GM12878 (cell line): ENCODE results near the gene CLASRP. TPM values are rescaled to one million over a fixed set of nuclear protein-coding genes. Genes with fewer than 3 reads are reported as not detected.

ENCODE experiments used
- ATAC-seq: fragments of 200-7000 bp; cut with Tn5 transposase; 3 replicates; pipeline ENCODE4 v1.9.1; 2020; ENCODE audit warnings: mild to moderate bottlenecking, moderate library complexity
- BruUV-seq: library from RNA; stranded (reverse); fragments of 400-500 nt; replicated peaks from 2 replicates; lab custom pipeline; 2021; lab: Mats Ljungman, UMichigan
- CTCF ChIA-PET: fragments of 300-600 bp; sonication (Branson Sonifier 250); formaldehyde crosslinking; extraction: SDS; loops from one replicate; lab custom pipeline; 2021; ENCODE audit warnings: inconsistent platforms; lab: Yijun Ruan, JAX
- POLR2A ChIA-PET: fragments of 350-600 bp; formaldehyde crosslinking; extraction: SDS; loops from one replicate; lab custom pipeline; 2021; ENCODE audit warnings: inconsistent platforms; lab: Charles Lee
- RAD21 ChIA-PET: fragments of 300-600 bp; sonication (Branson Sonifier 250); formaldehyde crosslinking; loops from one replicate; lab custom pipeline; 2023; ENCODE audit warnings: antibody characterized with exemption; ENCODE audit not compliant: unreplicated experiment; lab: Charles Lee
- SMC1A ChIA-PET: fragments of 300-600 bp; sonication (Branson Sonifier 250); formaldehyde crosslinking; loops from one replicate; lab custom pipeline; 2023; ENCODE audit not compliant: unreplicated experiment, uncharacterized antibody; lab: Charles Lee
- DNase-seq: peaks from one replicate; pipeline ENCODE4 v3.0.0-alpha.2; 2011; ENCODE audit warnings: low read depth, low spot score
- FAIRE-seq: peaks from 3 replicates; lab custom pipeline; 2011; peaks lifted over from hg19 to GRCh38; lab: Jason Lieb, UNC
- H2AFZ ChIP-seq: 2 replicates; pipeline ENCODE4 v1.6.0; 2011; ENCODE audit warnings: low read depth, low read length, control low read depth; ENCODE audit not compliant: control insufficient read depth
- H3K27ac ChIP-seq: 2 replicates; pipeline ENCODE4 v1.5.1; 2011; ENCODE audit warnings: control low read depth; ENCODE audit not compliant: control insufficient read depth, insufficient read depth
- H3K27me3 ChIP-seq, 2 experiments: replicated peaks in 1 of 2; 2 replicates each; pipeline versions ENCODE4 v1.6.0 to v1.6.1; 2011; ENCODE audit warnings: low read length in 1 of 2; ENCODE audit not compliant: control insufficient read depth in 2 of 2, insufficient read depth in 2 of 2
- H3K36me3 ChIP-seq, 2 experiments: 2 replicates each; pipeline ENCODE4 v1.5.1; 2011; ENCODE audit warnings: low read length in 1 of 2; ENCODE audit not compliant: control insufficient read depth in 2 of 2, insufficient read depth in 2 of 2
- H3K4me1 ChIP-seq: 2 replicates; pipeline ENCODE4 v1.6.1; 2011; ENCODE audit warnings: mild to moderate bottlenecking, low read length, moderate library complexity, mixed read lengths; ENCODE audit not compliant: control insufficient read depth, insufficient read depth
- H3K4me2 ChIP-seq: 2 replicates; pipeline ENCODE4 v1.6.0; 2011; ENCODE audit warnings: control low read depth; ENCODE audit not compliant: control insufficient read depth, insufficient read depth
- H3K4me3 ChIP-seq: fragments of 200-600 bp; sonication (generic); 2 replicates; pipeline ENCODE4 v1.5.1; 2016
- H3K79me2 ChIP-seq: 2 replicates; pipeline ENCODE4 v1.6.0; 2011; ENCODE audit warnings: low read length; ENCODE audit not compliant: control insufficient read depth, insufficient read depth
- H3K9ac ChIP-seq: 2 replicates; pipeline ENCODE4 v1.8.0; 2011; ENCODE audit warnings: low read length, control low read depth, mixed read lengths; ENCODE audit not compliant: control insufficient read depth, insufficient read depth
- H3K9me3 ChIP-seq: replicated peaks from 3 replicates; pipeline ENCODE4 v1.5.1; 2011; ENCODE audit warnings: mild to moderate bottlenecking, low read length; ENCODE audit not compliant: control insufficient read depth, insufficient read depth
- H4K20me1 ChIP-seq: 2 replicates; pipeline ENCODE4 v1.6.0; 2011; ENCODE audit not compliant: control insufficient read depth, insufficient read depth
- ATF7 ChIP-seq: fragments of 450-650 bp; IDR thresholded peaks from 2 replicates; pipeline ENCODE4 v1.6.1; 2016; ENCODE audit warnings: low read depth, mild to moderate bottlenecking
- BACH1 ChIP-seq: fragments of 450-650 bp; IDR thresholded peaks from 2 replicates; pipeline ENCODE4 v1.6.1; 2017; ENCODE audit warnings: mild to moderate bottlenecking, borderline replicate concordance
- EGR1 ChIP-seq, 2 experiments: IDR thresholded peaks; 1 replicate in 1 of 2; 2 replicates in 1 of 2; pipeline ENCODE4 v1.6.1; 2011 to 2012; ENCODE audit warnings: low read depth in 2 of 2, low read length in 2 of 2, borderline replicate concordance in 1 of 2, mild to moderate bottlenecking in 1 of 2, moderate library complexity in 1 of 2
- FOXK2 ChIP-seq: fragments of 450-650 bp; IDR thresholded peaks from 2 replicates; pipeline ENCODE4 v1.6.1; 2017; ENCODE audit warnings: mild to moderate bottlenecking, moderate library complexity
- GATAD2B ChIP-seq: fragments of 450-650 bp; conservative IDR thresholded peaks from 2 replicates; pipeline ENCODE4 v1.6.1; 2017; ENCODE audit warnings: low read depth, mild to moderate bottlenecking, moderate library complexity
- IKZF2 ChIP-seq, 2 experiments: fragments of 450-650 bp; IDR thresholded peaks; 2 replicates each; pipeline ENCODE4 v1.6.1; 2017; ENCODE audit warnings: mild to moderate bottlenecking in 2 of 2, moderate library complexity in 2 of 2
- LARP7 ChIP-seq: fragments of 450-650 bp; IDR thresholded peaks from 2 replicates; pipeline ENCODE4 v1.6.1; 2017; ENCODE audit warnings: mild to moderate bottlenecking
- NFIC ChIP-seq: IDR thresholded peaks from 2 replicates; pipeline ENCODE4 v1.6.1; 2012; ENCODE audit warnings: low read depth, mild to moderate bottlenecking, inconsistent platforms, low read length, moderate library complexity
- POLR2A ChIP-seq: IDR thresholded peaks from 2 replicates; pipeline ENCODE4 v1.6.1; 2011; ENCODE audit warnings: low read depth, mild to moderate bottlenecking, low read length
- RUNX3 ChIP-seq: IDR thresholded peaks from 2 replicates; pipeline ENCODE4 v1.6.1; 2012; ENCODE audit warnings: low read length, inconsistent platforms
- SP1 ChIP-seq: IDR thresholded peaks from one replicate; pipeline ENCODE4 v1.6.1; 2011; ENCODE audit warnings: low read depth, low read length
- TCF3 ChIP-seq: IDR thresholded peaks from 2 replicates; pipeline ENCODE4 v1.6.1; 2012; ENCODE audit warnings: low read depth, mild to moderate bottlenecking, low read length, borderline replicate concordance; ENCODE audit not compliant: insufficient read depth
- YY1 ChIP-seq: IDR thresholded peaks from 2 replicates; pipeline ENCODE4 v1.6.1; 2011; ENCODE audit warnings: low read depth, mild to moderate bottlenecking, low read length
- ZNF217 ChIP-seq: fragments of 450-650 bp; IDR thresholded peaks from 2 replicates; pipeline ENCODE4 v1.6.1; 2017; ENCODE audit warnings: antibody characterized with exemption, mild to moderate bottlenecking
- ZNF622 ChIP-seq: fragments of 450-650 bp; IDR thresholded peaks from 2 replicates; pipeline ENCODE4 v1.6.1; 2017; ENCODE audit warnings: mild to moderate bottlenecking, inconsistent platforms
- WGBS: methylation state at CpG from one replicate; pipeline ENCODE4 v1.1.6; 2016; ENCODE audit warnings: low lambda C conversion rate; ENCODE audit not compliant: insufficient replicate concordance, insufficient coverage; ENCODE audit errors: missing lambda C conversion rate; 5-methylcytosine and 5-hydroxymethylcytosine counted together
- in situ Hi-C: fragments of 300-500 bp; cut with MboI; formaldehyde crosslinking; loops from 9 replicates; pipeline ENCODE4 v1.14.3; 2018; ENCODE audit warnings: mixed read lengths
- intact Hi-C: fragments of 100-400 bp; cut with micrococcal nuclease; formaldehyde crosslinking; loops from one replicate; pipeline ENCODE4 v1.14.2; 2022; ENCODE audit not compliant: unreplicated experiment
- polyA plus RNA-seq, 11 experiments: library from polyadenylated mRNA; depleted of rRNA in 4 of 11; unstranded in 6 of 11; stranded (reverse) in 5 of 11; fragments of >200 nt; fragmentation: Nextera tagmentation in 4 of 11; fragmentation: Illumina TruSeq in 1 of 11; extraction: Ambion mirVana in 4 of 11; extraction: Trizol in 1 of 11; gene quantifications; 1 replicate in 1 of 11; 2 replicates in 10 of 11; pipeline versions ENCODE4 v1.2.1 to v1.2.3, GENCODE V29; 2011 to 2016; ENCODE audit warnings: inconsistent platforms in 2 of 11, missing spikeins in 2 of 11, low read depth in 1 of 11
- total RNA-seq, 4 experiments: library from RNA; depleted of rRNA in 3 of 4; stranded (reverse); fragments of >200 nt in 3 of 4; fragmentation: Illumina TruSeq in 1 of 4; extraction: Trizol in 1 of 4; gene quantifications; 2 replicates each; pipeline versions ENCODE4 v1.2.1 to v1.2.3, GENCODE V29; 2013 to 2021
- TF ChIP-seq, protein P1 (sequence below): IDR thresholded peaks from 2 replicates; pipeline ENCODE4 v1.6.1; 2012; ENCODE audit warnings: low read depth, low read length, improper control_type of control experiment
- TF ChIP-seq, protein P2 (sequence below), 3 experiments: IDR thresholded peaks in 2 of 3; conservative IDR thresholded peaks in 1 of 3; 2 replicates each; pipeline ENCODE4 v1.5.1; 2011; ENCODE audit warnings: low read depth in 3 of 3, low read length in 3 of 3, mild to moderate bottlenecking in 3 of 3, control low read depth in 2 of 3, moderate library complexity in 2 of 3, inconsistent platforms in 1 of 3, mixed read lengths in 1 of 3; ENCODE audit not compliant: control insufficient read depth in 2 of 3, insufficient read depth in 1 of 3; ENCODE audit errors: extremely low read depth in 1 of 3
- TF ChIP-seq, protein P3 (sequence below): fragments of 450-650 bp; IDR thresholded peaks from 2 replicates; pipeline ENCODE4 v1.6.1; 2017; ENCODE audit warnings: borderline replicate concordance
- TF ChIP-seq, protein P4 (sequence below): IDR thresholded peaks from 2 replicates; pipeline ENCODE4 v1.6.1; 2011; ENCODE audit warnings: borderline replicate concordance, low read depth, mild to moderate bottlenecking, moderate library complexity, low read length; ENCODE audit not compliant: insufficient read depth, poor library complexity, severe bottlenecking

CLASRP gene
- total and polyA plus RNA-seq, 10 of the 15 experiments (the other 5 are each of a cell fraction or from before 2014, with no cell fraction given) = 0.68 to 75.8 (median 30.2) TPM

DNA sequence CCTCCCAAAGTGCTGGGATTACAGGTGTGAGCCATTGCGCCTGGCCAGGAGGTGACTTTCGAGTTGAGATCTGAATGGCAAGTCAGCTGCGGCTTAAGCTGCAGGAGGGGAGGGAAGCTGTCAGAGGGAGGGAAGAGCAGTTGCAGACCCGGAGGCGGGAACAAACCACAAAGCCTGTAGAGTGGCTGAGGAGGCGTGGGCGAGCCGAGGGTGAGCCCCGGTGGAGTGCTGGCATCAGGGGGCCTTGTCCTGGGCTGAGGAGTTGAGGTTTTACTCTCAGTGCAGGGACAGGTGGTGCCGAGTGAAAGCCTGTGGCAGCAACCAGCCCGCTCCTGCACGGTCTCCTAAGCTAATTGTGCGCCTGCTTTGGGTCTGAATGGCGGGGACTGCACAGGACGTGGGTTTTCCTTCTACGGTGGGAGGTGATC is 78.3 kb downstream of the CLASRP start:
- BruUV-seq = no TSS peak
- in situ Hi-C loops (no loop called here), intact Hi-C loops (no loop called here)
- Histone ChIP-seq H3K79me2 (peaks cover 70% of the 10 kb centered on the region), H3K4me2 (peak overlapping the region; percentile 81), H3K36me3 (peaks cover 0 to 3% of the 10 kb centered on the region in 2 experiments; a peak in 2 of 4 replicates), H4K20me1 (peaks cover 3% of the 10 kb centered on the region; the same call in 1 of the 2 replicates), H3K4me1 (peaks cover 80% of the 10 kb centered on the region), H3K4me3 (no peak overlapping the region), H3K9me3 (no peaks in the 10 kb centered on the region), H3K27me3 (no peaks in the 10 kb centered on the region), H3K27ac (peak overlapping the region; percentile 31), H3K9ac (no peak overlapping the region), H2AFZ (no peak overlapping the region)
- ChIA-PET SMC1A (interaction anchor here (1.3 to 2.3 kb wide), 3 partner anchors 20 to 43 kb away, joined by 4 to 7 read pairs (median 7); partner anchors contain the start of gene PPP1R37), RAD21 (interaction anchor here (0.7 to 2.2 kb wide), 4 partner anchors 9 to 61 kb away, joined by 3 to 12 read pairs (median 6); partner anchors contain the start of gene TRAPPC6A), POLR2A (interaction anchor here (1.0 to 2.9 kb wide), 5 partner anchors 12 to 467 kb away, joined by 3 to 18 read pairs (median 8); partner anchors contain the start of genes OPA3 and PPP1R37), CTCF (interaction anchor here (0.7 to 3.2 kb wide), 10 partner anchors 14 to 321 kb away, joined by 3 to 16 read pairs (median 4); partner anchors contain the start of genes BLOC1S3, PPP1R37 and TRAPPC6A)
- ATAC-seq (peak; percentile 74), FAIRE-seq (peak; percentile 71), DNase-seq (peak; percentile 73)
- WGBS = 1% methylated on average over 16 of the region's 16 CpGs
- TF ChIP-seq EGR1 (IDR thresholded peaks at IDR 0.05; ENCODE audit: borderline replicate concordance in 1 of 2, low read depth in 2 of 2, low read length in 2 of 2) = peak in 1 of 2 experiments; percentile 95; a peak in 2 of 3 replicates
- TF ChIP-seq, protein P1, sequence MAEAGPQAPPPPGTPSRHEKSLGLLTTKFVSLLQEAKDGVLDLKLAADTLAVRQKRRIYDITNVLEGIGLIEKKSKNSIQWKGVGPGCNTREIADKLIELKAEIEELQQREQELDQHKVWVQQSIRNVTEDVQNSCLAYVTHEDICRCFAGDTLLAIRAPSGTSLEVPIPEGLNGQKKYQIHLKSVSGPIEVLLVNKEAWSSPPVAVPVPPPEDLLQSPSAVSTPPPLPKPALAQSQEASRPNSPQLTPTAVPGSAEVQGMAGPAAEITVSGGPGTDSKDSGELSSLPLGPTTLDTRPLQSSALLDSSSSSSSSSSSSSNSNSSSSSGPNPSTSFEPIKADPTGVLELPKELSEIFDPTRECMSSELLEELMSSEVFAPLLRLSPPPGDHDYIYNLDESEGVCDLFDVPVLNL = no peak
- TF ChIP-seq POLR2A = no peak
- peak; percentile 47; the same call in 1 of the 2 replicates for TF ChIP-seq TCF3
- TF ChIP-seq GATAD2B = peak; percentile 85
- peak; percentile 76 for TF ChIP-seq ATF7
- TF ChIP-seq, protein P2, sequence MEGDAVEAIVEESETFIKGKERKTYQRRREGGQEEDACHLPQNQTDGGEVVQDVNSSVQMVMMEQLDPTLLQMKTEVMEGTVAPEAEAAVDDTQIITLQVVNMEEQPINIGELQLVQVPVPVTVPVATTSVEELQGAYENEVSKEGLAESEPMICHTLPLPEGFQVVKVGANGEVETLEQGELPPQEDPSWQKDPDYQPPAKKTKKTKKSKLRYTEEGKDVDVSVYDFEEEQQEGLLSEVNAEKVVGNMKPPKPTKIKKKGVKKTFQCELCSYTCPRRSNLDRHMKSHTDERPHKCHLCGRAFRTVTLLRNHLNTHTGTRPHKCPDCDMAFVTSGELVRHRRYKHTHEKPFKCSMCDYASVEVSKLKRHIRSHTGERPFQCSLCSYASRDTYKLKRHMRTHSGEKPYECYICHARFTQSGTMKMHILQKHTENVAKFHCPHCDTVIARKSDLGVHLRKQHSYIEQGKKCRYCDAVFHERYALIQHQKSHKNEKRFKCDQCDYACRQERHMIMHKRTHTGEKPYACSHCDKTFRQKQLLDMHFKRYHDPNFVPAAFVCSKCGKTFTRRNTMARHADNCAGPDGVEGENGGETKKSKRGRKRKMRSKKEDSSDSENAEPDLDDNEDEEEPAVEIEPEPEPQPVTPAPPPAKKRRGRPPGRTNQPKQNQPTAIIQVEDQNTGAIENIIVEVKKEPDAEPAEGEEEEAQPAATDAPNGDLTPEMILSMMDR (IDR thresholded peaks at IDR 0.05 in 2 of 3, conservative IDR thresholded peaks at IDR 0.05 in 1 of 3; ENCODE audit: control insufficient read depth in 2 of 3, extremely low read depth in 1 of 3, insufficient read depth in 1 of 3, low read depth in 3 of 3, low read length in 3 of 3) = no peak
- no peak for TF ChIP-seq FOXK2
- TF ChIP-seq NFIC = no peak
- TF ChIP-seq BACH1 = no peak; the same call in 1 of the 2 replicates
- no peak for TF ChIP-seq ZNF622
- TF ChIP-seq IKZF2 (IDR thresholded peaks at IDR 0.05) = peak; percentile 83 to 87
- TF ChIP-seq YY1 = peak; percentile 44; the same call in 1 of the 2 replicates
- TF ChIP-seq SP1 = no peak
- TF ChIP-seq, protein P3, sequence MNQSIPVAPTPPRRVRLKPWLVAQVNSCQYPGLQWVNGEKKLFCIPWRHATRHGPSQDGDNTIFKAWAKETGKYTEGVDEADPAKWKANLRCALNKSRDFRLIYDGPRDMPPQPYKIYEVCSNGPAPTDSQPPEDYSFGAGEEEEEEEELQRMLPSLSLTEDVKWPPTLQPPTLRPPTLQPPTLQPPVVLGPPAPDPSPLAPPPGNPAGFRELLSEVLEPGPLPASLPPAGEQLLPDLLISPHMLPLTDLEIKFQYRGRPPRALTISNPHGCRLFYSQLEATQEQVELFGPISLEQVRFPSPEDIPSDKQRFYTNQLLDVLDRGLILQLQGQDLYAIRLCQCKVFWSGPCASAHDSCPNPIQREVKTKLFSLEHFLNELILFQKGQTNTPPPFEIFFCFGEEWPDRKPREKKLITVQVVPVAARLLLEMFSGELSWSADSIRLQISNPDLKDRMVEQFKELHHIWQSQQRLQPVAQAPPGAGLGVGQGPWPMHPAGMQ = no peak
- TF ChIP-seq LARP7 = peak; percentile 55; the same call in 1 of the 2 replicates
- TF ChIP-seq, protein P4, sequence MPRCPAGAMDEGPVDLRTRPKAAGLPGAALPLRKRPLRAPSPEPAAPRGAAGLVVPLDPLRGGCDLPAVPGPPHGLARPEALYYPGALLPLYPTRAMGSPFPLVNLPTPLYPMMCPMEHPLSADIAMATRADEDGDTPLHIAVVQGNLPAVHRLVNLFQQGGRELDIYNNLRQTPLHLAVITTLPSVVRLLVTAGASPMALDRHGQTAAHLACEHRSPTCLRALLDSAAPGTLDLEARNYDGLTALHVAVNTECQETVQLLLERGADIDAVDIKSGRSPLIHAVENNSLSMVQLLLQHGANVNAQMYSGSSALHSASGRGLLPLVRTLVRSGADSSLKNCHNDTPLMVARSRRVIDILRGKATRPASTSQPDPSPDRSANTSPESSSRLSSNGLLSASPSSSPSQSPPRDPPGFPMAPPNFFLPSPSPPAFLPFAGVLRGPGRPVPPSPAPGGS = no peak
- TF ChIP-seq ZNF217 = peak; percentile 87
- peak; percentile 92 for TF ChIP-seq RUNX3
